GM18909 (cell line): ENCODE measurements around the gene LIME1.
"Not testable (repeated sequence)": the region's sequence is repeated elsewhere in the genome, so short reads cannot be mapped to it uniquely, and the experiment has no call there.

Experiments
- ATAC-seq: cut with Tn5 transposase; IDR thresholded peaks from one replicate; pipeline ENCODE4 v1.9.1; 2021; ENCODE audit warnings: mild to moderate bottlenecking; ENCODE audit not compliant: unreplicated experiment, poor library complexity

The LIME1 gene

DNA sequence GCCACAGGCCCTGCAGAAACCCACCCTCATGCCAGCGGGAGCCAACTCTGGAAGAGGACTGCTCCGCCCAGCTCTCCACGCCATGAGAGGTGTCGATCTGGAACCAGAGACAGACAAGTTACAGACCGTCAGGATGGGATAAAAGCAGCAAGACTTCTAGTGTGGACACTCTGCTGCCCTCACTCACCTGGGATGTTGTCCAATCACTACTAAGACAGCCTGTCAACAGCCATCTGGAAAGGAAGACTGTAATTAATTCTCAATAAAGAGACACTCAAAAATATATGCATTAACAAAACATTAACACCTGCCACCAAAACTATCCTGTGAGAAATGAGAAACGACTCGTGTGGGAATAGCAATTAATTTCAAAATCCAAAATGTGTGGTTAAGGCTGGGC is 31.4 kb downstream of the LIME1 start:
- ATAC-seq, result no peak

DNA sequence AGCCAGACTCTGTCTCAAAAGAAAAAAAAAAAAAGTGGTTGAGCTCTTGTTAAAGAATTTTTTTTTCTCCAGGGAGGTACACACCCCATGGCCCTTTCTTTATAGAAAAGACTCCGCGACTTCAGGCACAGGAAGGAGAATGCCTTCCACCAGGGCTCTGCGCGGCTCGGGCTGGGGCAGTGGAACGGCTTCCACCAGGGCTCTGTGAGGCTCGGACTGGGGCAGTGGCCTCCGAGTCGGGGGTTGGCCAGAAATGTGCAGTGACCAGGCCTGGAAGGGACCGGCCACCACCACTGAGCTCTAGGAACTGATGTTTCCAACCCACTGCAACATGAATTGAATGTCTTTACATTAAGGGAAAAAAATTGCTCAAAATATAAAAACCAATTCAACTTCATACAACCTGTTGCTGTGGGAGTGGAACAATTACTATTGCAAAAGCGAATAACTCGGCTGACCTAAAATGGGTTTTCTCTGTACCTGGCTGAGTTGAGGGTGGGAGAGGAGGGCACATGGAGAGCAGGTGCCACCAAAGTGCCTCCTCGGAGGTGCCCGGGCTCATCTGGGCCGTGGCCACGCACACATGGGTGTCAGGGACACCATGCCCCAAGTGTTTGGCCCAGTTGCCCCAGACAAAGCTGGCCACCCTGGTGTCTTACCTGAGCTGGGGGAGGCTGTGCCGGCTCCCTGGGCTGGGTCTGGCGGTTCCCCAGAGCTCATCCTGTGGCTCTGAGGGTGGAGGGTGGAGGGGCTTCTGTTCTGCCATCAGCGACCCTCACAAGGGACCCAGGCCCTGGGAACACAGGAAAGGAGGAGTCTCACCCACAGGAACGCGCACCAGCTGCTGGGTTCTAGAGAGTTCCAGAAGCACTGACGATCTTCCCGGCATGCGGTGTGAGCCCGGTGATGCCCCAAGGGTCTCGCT is 32.4 kb downstream of the LIME1 start:
- ATAC-seq, result no peak

GRCh38 chr20:63769891-63770474 is 33.5 kb downstream of the LIME1 start:
- ATAC-seq, result no peak

DNA sequence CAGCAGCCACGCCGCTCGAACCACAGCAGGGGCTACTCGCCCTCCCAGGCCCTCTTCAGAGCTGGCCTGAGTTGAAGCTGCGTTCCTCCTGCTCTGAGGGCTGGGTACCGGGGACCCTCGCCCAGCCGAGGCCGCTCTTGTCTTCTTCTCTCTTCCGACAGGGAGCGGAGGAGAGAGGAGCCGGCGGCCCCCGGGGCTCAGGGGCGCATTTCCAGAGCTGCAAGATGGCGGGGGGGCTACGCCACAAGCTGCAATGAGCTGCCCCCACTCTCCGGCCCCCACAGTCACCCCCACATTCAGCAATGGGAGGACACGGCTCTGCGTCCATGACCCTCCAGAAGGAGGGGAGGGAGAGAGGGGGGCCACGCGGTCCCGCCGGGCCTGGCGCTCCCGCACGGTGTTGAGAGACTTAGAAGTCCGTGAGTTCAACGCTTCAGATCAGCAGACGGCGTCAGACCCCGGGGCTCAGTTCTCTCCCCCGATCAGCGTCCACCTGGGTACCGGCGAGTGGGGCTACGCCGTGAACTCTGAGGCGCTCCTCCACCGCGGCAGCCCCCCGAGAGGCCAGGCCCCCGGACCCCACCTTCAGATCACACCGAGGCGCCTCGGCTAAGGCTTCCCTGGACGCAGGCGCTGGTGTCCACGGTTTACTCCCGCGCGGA is 34.7 kb downstream of the LIME1 start:
- ATAC-seq, result no peak

GRCh38 chr20:63772781-63773518 is 36.5 kb downstream of the LIME1 start:
- no peak for ATAC-seq

DNA sequence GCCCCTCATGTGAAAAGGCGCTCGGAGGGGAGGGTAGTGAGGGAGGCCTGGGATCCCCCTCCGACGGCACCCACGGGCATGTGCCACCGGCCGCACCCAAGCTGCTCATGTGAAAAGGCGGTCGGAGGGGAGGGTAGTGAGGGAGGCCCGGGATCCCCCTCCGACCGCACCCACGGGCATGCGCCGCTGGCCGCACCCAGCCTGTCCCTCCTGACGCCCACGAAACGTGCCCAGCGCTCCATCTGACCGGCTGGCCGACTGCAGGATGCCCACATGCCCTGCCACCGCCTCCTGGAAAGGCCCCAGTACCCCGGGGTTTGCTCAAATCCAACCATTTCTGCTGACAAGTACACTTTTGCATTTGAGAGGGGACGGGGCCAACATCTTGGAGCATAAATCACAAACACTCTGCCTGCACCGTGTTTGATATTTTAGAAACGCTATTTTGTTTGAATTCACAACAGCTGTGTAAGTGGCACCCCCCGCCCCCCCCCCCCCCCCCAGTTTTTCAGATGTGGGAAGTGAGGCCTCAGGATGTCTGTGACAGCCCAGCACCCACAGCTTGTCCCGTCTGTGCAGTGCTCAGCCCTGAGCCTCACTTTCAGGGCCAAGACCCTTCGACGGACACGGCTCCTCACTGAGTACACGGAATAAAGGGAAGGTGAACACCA is 37.2 kb downstream of the LIME1 start:
- no peak for ATAC-seq

- no peak for ATAC-seq
These were observed 37.8 kb downstream of the LIME1 start for GRCh38 chr20:63774306-63774705.

DNA sequence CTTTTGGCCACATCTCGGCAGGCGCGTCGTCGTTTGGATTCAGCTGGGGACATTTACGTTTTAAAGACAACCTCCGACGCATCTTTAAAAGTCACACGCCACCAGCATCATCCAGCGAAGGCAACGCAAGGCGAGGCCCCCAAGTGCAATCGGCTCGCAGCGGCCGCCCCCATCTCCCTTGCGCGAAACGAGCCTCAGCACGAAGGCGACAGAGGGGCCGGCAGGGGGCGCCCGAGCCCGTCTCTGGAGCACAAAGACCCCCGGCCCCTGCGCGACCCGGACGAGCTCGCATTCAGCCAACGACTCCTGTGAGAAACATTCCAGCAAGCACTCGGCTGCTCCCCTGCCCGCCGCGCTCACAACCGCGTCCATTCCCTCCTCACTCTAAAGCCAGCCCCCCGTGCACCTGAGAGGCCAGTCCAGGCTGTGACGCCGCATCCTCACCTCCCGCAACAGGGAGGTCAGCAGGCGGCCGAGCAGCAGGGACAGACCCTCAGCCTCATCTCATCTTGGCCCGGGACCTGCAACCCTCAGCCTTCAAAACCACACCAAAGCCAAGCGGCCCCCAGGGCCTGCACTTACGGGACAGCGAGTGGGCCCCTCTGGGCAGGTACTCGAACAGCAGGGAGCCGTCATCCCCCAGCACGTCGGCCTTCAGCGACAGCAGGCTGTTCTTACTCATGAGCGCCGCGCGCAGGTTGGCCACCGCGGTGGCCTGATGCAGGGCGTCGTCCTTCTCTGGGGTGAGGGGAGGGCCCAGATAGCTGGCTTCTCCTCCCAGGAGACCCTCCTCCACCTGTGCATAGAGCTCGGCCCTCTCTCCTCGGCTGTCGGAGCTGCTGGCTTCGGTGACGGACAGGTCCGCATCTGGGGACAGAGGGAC is 38.9 kb downstream of the LIME1 start:
- no peak for ATAC-seq

GRCh38 chr20:63776875-63777274 is 40.4 kb downstream of the LIME1 start:
- ATAC-seq, result not testable (repeated sequence)

DNA sequence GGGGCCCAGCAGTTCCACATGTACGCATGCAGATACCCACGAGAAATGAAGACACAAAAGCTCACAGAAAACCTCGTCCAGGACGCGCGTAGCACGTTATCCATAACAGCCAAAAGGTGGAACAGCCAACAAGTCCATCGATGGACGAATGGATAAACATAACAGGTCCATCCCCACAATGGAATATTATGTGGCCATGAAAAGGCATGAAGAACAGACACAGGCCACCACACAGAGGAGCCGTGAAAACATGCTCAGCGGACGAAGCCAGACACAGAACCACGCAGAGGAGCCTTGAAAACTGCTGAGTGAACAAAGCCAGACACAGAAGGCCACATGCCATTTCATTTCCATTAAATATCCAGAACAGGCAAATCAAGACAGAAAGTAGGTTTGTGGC is 41.1 kb downstream of the LIME1 start:
- no peak for ATAC-seq

DNA sequence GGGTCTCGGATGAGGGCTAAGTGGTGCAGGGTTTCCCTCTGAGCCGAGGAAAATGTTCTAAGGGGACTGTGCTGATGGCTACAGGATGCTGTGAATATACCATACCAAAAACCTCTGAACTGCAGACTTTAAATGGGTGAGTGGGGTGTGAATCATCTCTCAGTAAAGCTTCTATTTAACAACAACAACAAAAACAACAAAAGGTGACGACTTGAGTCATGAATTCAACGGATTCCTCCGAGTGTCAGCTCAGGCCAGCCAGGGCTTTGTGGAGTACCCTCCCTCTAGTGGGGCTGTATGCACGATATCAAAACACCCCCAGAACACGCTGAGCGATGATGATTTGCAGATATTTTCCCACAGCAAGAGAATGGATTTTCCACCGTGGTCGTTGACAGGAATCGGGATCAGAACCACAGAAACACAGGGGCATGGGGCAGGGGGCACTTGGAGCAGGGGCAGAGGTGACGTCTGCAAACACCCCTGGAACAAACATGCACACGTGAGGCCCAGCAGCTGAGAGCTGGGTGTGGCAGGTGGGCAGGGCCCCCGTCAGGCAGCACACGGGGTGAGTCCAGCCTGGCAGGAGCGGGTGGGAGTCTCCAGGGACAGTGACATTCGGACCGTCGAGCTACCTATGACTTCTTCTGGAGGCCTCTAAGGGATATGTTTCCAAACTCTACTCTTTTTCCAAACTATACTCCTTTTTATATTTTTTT is 41.7 kb downstream of the LIME1 start:
- no peak for ATAC-seq

GRCh38 chr20:63778857-63779256 is 42.4 kb downstream of the LIME1 start:
- ATAC-seq, result no peak

DNA sequence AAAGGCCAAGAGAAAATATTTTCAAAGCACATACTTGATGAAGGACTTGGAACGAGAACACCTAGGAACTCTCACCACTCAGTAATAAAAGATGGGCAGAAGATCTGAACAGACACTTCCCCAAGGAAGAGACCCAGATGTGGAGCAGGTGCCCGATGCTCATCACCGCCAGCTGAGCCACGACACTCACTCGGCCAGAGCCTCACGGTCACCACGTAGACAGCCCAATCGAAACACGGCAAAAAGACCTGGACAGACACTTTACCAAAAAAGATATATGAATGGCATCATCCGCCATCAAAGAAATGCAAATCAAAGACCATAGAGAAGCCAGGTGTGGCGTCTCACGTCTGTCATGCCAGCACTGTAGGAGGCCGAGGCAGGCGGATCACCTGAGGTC is 44.7 kb downstream of the LIME1 start:
- ATAC-seq, result no peak

DNA sequence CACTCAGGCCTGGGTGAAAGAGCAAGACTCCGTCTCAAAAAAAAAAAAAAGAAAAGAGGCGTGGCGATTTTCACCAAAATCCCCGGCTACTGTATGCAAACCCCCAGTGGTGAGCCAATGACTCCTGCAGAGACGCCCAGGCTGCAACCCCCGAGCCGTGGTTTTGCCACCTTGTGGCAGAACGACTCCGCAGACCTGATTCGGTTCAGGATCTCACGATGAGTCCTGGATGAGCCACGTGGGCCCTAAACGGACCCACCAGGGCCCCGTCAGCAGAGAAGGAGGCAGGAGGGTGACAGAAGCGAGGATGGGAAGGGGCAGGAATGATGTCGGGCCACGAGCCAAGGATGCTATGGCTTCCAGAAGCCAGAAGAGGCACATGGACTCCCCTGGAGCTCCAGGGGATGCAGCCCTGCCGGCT is 45.6 kb downstream of the LIME1 start:
- ATAC-seq, result no peak

DNA sequence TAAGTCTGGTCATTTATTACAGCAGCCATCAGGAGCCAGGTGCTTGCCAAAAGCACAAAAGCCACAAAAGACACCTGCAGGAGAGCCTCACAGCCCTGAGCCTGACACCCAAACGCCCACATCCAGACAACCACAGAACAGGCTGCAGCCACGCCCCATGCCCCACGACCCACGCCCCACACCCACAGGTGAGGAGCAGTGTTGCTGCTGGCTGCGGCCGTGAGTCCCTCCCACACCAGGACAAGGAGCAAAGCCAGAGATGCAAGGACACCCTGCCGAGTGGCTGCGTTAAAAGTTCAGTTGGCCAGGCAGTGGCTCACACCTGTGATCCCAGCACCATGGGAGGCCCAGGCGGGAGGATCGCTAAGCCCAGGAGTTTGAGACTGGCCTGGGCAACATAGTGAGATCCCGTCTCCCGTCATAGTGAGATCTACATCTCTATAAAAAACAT is 46.1 kb downstream of the LIME1 start:
- no peak for ATAC-seq

GRCh38 chr20:63783970-63784369 is 47.5 kb downstream of the LIME1 start:
- no peak for ATAC-seq

DNA sequence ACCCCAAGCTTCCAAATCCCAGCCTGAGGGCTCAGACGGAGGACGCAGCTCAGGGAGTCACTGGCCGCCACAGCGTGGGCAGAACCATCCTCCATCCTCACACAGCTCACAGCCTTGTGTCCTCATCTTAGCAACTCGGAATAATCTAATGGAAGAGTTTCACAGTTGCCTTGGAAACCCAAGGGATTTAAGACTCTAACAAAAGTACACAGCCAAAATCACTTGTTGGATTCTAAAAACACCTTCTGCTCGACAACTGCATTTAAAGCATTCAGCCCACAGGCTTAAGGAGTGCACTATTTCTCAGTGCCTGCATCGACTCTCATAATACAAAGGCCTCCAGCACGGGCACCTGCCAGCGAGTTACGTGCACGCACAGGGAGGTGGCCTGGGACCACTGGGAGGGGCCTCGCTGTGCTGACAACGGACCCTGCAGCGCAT is 49.2 kb downstream of the LIME1 start:
- no peak for ATAC-seq

- ATAC-seq, result no peak
These were observed 50.8 kb downstream of the LIME1 start for GRCh38 chr20:63787302-63787701.
